HG03342 (cell line): ENCODE data around the gene BCL2L2.

Experiments used
- ATAC-seq: cut with Tn5 transposase; IDR thresholded peaks from one replicate; pipeline ENCODE4 v1.9.1; 2021; ENCODE audit warnings: mild to moderate bottlenecking, moderate library complexity; ENCODE audit not compliant: unreplicated experiment

Gene BCL2L2

GRCh38 chr14:23352506-23353432 lies 46.1 kb downstream of the BCL2L2 start, which contains the start of gene SLC22A17:
TSS of gene SLC22A17 (minus strand) at chr14:23352887.
- no peak for ATAC-seq

GRCh38 chr14:23353433-23353780 lies 46.8 kb downstream of the BCL2L2 start:
- ATAC-seq: no peak

GRCh38 chr14:23354990-23355389 lies 48.4 kb downstream of the BCL2L2 start:
- no peak for ATAC-seq

- ATAC-seq: no peak
Observed at GRCh38 chr14:23355871-23356435, 49.3 kb downstream of the BCL2L2 start.

GRCh38 chr14:23356662-23357061 lies 50.0 kb downstream of the BCL2L2 start:
- ATAC-seq: no peak

GRCh38 chr14:23357261-23357660 lies 50.6 kb downstream of the BCL2L2 start:
- ATAC-seq: no peak

- ATAC-seq: no peak
Observed at GRCh38 chr14:23358042-23358441, 51.4 kb downstream of the BCL2L2 start.

GRCh38 chr14:23358553-23359166 lies 52.0 kb downstream of the BCL2L2 start:
- ATAC-seq: no peak

- no peak for ATAC-seq
Observed at GRCh38 chr14:23359167-23359626, 52.6 kb downstream of the BCL2L2 start.

GRCh38 chr14:23359722-23360447 lies 53.3 kb downstream of the BCL2L2 start:
- ATAC-seq: no peak

- no peak for ATAC-seq
Observed at GRCh38 chr14:23360496-23360895, 53.9 kb downstream of the BCL2L2 start.

- no peak for ATAC-seq
Observed at GRCh38 chr14:23361320-23361719, 54.7 kb downstream of the BCL2L2 start.
